ENCODE measurements around the gene SFTA2. TPM values are rescaled to one million over a fixed set of nuclear protein-coding genes. Genes with fewer than 3 reads are reported as not detected.

SFTA2 gene
- total and polyA plus RNA-seq, 9 of the 15 experiments (the other 6 are each of a cell fraction or from before 2014, with no cell fraction given), result not detected

DNA sequence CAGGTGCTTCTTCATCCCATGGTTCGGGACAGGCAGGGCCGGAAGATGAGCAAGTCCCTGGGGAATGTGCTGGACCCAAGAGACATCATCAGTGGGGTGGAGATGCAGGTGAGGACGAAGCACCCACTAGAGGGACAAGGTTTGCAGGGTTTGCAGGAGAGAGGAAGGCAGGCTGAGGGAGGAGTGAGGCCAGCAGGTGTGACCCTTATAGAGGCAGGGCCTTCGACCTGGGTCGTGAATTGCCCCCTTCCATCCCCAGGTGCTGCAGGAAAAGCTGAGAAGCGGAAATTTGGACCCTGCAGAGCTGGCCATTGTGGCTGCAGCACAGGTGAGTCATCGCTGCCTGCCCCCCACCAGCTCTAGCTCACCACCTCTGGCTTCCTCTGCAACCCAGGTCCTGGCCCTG lies 9.5 kb downstream of the SFTA2 start (continued):
- TF ChIP-seq, protein P1, sequence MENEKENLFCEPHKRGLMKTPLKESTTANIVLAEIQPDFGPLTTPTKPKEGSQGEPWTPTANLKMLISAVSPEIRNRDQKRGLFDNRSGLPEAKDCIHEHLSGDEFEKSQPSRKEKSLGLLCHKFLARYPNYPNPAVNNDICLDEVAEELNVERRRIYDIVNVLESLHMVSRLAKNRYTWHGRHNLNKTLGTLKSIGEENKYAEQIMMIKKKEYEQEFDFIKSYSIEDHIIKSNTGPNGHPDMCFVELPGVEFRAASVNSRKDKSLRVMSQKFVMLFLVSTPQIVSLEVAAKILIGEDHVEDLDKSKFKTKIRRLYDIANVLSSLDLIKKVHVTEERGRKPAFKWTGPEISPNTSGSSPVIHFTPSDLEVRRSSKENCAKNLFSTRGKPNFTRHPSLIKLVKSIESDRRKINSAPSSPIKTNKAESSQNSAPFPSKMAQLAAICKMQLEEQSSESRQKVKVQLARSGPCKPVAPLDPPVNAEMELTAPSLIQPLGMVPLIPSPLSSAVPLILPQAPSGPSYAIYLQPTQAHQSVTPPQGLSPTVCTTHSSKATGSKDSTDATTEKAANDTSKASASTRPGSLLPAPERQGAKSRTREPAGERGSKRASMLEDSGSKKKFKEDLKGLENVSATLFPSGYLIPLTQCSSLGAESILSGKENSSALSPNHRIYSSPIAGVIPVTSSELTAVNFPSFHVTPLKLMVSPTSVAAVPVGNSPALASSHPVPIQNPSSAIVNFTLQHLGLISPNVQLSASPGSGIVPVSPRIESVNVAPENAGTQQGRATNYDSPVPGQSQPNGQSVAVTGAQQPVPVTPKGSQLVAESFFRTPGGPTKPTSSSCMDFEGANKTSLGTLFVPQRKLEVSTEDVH (IDR thresholded peaks at IDR 0.05; ENCODE audit: low read depth, partially characterized antibody), result no peak

DNA sequence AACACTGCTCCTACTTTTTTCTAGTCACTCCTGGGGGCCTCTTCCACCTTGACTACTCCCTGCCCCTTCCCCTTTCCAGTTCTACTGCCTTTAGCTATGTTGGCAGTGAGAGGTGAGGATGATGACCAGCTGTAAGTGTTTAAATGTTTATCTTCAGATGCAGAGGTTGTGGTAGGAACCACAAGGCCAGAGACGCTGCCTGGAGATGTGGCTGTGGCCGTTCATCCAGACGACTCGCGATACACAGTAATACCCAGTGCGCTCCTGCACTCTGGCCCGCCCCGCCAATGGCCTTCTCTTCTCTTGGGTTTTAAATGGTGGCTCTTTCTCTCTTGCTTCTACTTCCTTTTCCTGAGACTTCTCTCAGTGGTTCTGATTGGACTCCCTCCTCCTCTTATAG lies 13.3 kb downstream of the SFTA2 start:
- Histone ChIP-seq H3K27me3 (ENCODE audit: control insufficient read depth in 2 of 2, insufficient read depth in 2 of 2, low read length in 2 of 2) (no peaks in the 10 kb centered on the region), H2AFZ (ENCODE audit: low read depth, low read length) (no peak overlapping the region), H3K27ac (ENCODE audit: extremely low read depth, low read depth, low read length) (no peak overlapping the region), H3K4me3 (no peak overlapping the region), H3K36me3 (ENCODE audit: control insufficient read depth, insufficient read depth, low read length) (peaks cover 78% of the 10 kb centered on the region; the same call in 2 of the 3 replicates), H3K4me1 (replicated peaks in 1 of 2; ENCODE audit: control insufficient read depth in 2 of 2, insufficient read depth in 2 of 2, low read length in 2 of 2) (peaks cover 15 to 34% of the 10 kb centered on the region in 2 experiments), H3K9me1 (ENCODE audit: control insufficient read depth, insufficient read depth, low read length) (no peaks in the 10 kb centered on the region), H3K79me2 (ENCODE audit: control insufficient read depth, insufficient read depth, low read length) (peaks cover 8% of the 10 kb centered on the region; the same call in 2 of the 3 replicates), H4K20me1 (replicated peaks; ENCODE audit: control insufficient read depth, insufficient read depth, low read length) (0 out of 2 replicates have a peak, but pooled peaks cover 3% of the 10 kb centered on the region), H3K9ac (ENCODE audit: insufficient read depth in 1 of 2, low read depth in 2 of 2, low read length in 2 of 2) (peak overlapping the region in 1 of 2 experiments; percentile 47; a peak in 1 of 4 replicates), H3K4me2 (ENCODE audit: insufficient read depth, low read length) (no peak overlapping the region), H3K9me3 (replicated peaks; ENCODE audit: control insufficient read depth, insufficient read depth, low read depth, low read length) (no peaks in the 10 kb centered on the region)
- BruUV-seq (replicated peaks), result no TSS peak
- ATAC-seq (no peak), FAIRE-seq (no peak), DNase-seq (ENCODE audit: extremely low read depth in 1 of 4, low spot score in 3 of 4) (no peak)
- in situ Hi-C loops (cut with MboI), result loop anchor here (5.0 to 10.0 kb wide), 2 partner anchors 159 to 456 kb away; no protein-coding TSS in a partner anchor
- 81% methylated on average over 8 of the region's 8 CpGs for WGBS (ENCODE audit: insufficient coverage, low coverage, missing lambda C conversion rate)
- ChIA-PET POLR2A (interaction anchor here (0.6 to 1.5 kb wide), 5 partner anchors 11 to 108 kb away, joined by 3 to 6 read pairs (median 3); partner anchors contain the start of genes GTF2H4 and SFTA2), CTCF (ENCODE audit: low intra/inter-chr PET ratio) (interaction anchor here (0.6 to 1.0 kb wide), 2 partner anchors 28 to 344 kb away, joined by 3 read pairs; no protein-coding TSS in a partner anchor)
- intact Hi-C loops (cut with micrococcal nuclease), result no loop called here
- TF ChIP-seq TRIM24 (IDR thresholded peaks at IDR 0.05) (no peak), ZNF696 (CRISPR knock-in tag; conservative IDR thresholded peaks at IDR 0.05) (no peak), ZSCAN29 (IDR thresholded peaks at IDR 0.05) (no peak), TEAD4 (IDR thresholded peaks at IDR 0.05; ENCODE audit: low read length) (peak; percentile 37; the same call in 1 of the 2 replicates), TEAD4 (CRISPR knock-in tag; IDR thresholded peaks at IDR 0.05; ENCODE audit: borderline replicate concordance) (no peak), ZFPM2 (CRISPR knock-in tag; IDR thresholded peaks at IDR 0.05) (no peak), TCF7L2 (IDR thresholded peaks at IDR 0.05; ENCODE audit: low read depth, low read length) (no peak), BCOR (IDR thresholded peaks at IDR 0.05) (no peak), CBFA2T3 (IDR thresholded peaks at IDR 0.05) (peak; percentile 36; the same call in 1 of the 2 replicates)
- TF ChIP-seq, protein P2, sequence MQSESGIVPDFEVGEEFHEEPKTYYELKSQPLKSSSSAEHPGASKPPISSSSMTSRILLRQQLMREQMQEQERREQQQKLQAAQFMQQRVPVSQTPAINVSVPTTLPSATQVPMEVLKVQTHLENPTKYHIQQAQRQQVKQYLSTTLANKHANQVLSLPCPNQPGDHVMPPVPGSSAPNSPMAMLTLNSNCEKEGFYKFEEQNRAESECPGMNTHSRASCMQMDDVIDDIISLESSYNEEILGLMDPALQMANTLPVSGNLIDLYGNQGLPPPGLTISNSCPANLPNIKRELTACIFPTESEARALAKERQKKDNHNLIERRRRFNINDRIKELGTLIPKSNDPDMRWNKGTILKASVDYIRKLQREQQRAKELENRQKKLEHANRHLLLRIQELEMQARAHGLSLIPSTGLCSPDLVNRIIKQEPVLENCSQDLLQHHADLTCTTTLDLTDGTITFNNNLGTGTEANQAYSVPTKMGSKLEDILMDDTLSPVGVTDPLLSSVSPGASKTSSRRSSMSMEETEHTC (IDR thresholded peaks at IDR 0.05), result no peak
- TF ChIP-seq, protein P3, sequence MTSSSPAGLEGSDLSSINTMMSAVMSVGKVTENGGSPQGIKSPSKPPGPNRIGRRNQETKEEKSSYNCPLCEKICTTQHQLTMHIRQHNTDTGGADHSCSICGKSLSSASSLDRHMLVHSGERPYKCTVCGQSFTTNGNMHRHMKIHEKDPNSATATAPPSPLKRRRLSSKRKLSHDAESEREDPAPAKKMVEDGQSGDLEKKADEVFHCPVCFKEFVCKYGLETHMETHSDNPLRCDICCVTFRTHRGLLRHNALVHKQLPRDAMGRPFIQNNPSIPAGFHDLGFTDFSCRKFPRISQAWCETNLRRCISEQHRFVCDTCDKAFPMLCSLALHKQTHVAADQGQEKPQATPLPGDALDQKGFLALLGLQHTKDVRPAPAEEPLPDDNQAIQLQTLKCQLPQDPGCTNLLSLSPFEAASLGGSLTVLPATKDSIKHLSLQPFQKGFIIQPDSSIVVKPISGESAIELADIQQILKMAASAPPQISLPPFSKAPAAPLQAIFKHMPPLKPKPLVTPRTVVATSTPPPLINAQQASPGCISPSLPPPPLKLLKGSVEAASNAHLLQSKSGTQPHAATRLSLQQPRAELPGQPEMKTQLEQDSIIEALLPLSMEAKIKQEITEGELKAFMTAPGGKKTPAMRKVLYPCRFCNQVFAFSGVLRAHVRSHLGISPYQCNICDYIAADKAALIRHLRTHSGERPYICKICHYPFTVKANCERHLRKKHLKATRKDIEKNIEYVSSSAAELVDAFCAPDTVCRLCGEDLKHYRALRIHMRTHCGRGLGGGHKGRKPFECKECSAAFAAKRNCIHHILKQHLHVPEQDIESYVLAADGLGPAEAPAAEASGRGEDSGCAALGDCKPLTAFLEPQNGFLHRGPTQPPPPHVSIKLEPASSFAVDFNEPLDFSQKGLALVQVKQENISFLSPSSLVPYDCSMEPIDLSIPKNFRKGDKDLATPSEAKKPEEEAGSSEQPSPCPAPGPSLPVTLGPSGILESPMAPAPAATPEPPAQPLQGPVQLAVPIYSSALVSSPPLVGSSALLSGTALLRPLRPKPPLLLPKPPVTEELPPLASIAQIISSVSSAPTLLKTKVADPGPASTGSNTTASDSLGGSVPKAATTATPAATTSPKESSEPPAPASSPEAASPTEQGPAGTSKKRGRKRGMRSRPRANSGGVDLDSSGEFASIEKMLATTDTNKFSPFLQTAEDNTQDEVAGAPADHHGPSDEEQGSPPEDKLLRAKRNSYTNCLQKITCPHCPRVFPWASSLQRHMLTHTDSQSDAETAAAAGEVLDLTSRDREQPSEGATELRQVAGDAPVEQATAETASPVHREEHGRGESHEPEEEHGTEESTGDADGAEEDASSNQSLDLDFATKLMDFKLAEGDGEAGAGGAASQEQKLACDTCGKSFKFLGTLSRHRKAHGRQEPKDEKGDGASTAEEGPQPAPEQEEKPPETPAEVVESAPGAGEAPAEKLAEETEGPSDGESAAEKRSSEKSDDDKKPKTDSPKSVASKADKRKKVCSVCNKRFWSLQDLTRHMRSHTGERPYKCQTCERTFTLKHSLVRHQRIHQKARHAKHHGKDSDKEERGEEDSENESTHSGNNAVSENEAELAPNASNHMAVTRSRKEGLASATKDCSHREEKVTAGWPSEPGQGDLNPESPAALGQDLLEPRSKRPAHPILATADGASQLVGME (CRISPR knock-in tag; IDR thresholded peaks at IDR 0.05), result no peak

Measured in K562 (cell line).